ENCODE data around the gene PRR30.

The PRR30 gene

GRCh38 chr2:27100036-27100435, 39.2 kb downstream of the PRR30 start:
- TF ChIP-seq GATA2 (IDR thresholded peaks at IDR 0.05; ENCODE audit: low read depth, low read length) (no peak), GATA3 (IDR thresholded peaks at IDR 0.05; ENCODE audit: low read depth, low read length) (no peak)

- TF ChIP-seq GATA3 (IDR thresholded peaks at IDR 0.05; ENCODE audit: low read depth, low read length): no peak
- no peak for TF ChIP-seq GATA2 (IDR thresholded peaks at IDR 0.05; ENCODE audit: low read depth, low read length)
These were observed 39.8 kb downstream of the PRR30 start for GRCh38 chr2:27099334-27099955.

- no peak for TF ChIP-seq GATA3 (IDR thresholded peaks at IDR 0.05; ENCODE audit: low read depth, low read length)
- TF ChIP-seq GATA2 (IDR thresholded peaks at IDR 0.05; ENCODE audit: low read depth, low read length): no peak
These were observed 41.9 kb downstream of the PRR30 start for GRCh38 chr2:27097341-27097740.

- TF ChIP-seq GATA2 (IDR thresholded peaks at IDR 0.05; ENCODE audit: low read depth, low read length) (no peak), GATA3 (IDR thresholded peaks at IDR 0.05; ENCODE audit: low read depth, low read length) (no peak)
These were observed 42.4 kb downstream of the PRR30 start for GRCh38 chr2:27096748-27097297.

GRCh38 chr2:27095745-27096651, 43.2 kb downstream of the PRR30 start:
- no peak for TF ChIP-seq GATA3 (IDR thresholded peaks at IDR 0.05; ENCODE audit: low read depth, low read length)
- TF ChIP-seq GATA2 (IDR thresholded peaks at IDR 0.05; ENCODE audit: low read depth, low read length): no peak

GRCh38 chr2:27095427-27095744, 43.8 kb downstream of the PRR30 start:
- no peak for TF ChIP-seq GATA3 (IDR thresholded peaks at IDR 0.05; ENCODE audit: low read depth, low read length)
- TF ChIP-seq GATA2 (IDR thresholded peaks at IDR 0.05; ENCODE audit: low read depth, low read length): no peak

- TF ChIP-seq GATA2 (IDR thresholded peaks at IDR 0.05; ENCODE audit: low read depth, low read length): no peak
- TF ChIP-seq GATA3 (IDR thresholded peaks at IDR 0.05; ENCODE audit: low read depth, low read length): no peak
These were observed 44.7 kb downstream of the PRR30 start for GRCh38 chr2:27094353-27094984.

GRCh38 chr2:27093430-27094352, 45.5 kb downstream of the PRR30 start:
- TF ChIP-seq GATA2 (IDR thresholded peaks at IDR 0.05; ENCODE audit: low read depth, low read length) (no peak), GATA3 (IDR thresholded peaks at IDR 0.05; ENCODE audit: low read depth, low read length) (no peak)

- TF ChIP-seq GATA3 (IDR thresholded peaks at IDR 0.05; ENCODE audit: low read depth, low read length): no peak
- no peak for TF ChIP-seq GATA2 (IDR thresholded peaks at IDR 0.05; ENCODE audit: low read depth, low read length)
These were observed 46.3 kb downstream of the PRR30 start for GRCh38 chr2:27092696-27093429.

GRCh38 chr2:27091746-27092695, 47.2 kb downstream of the PRR30 start:
- TF ChIP-seq GATA2 (IDR thresholded peaks at IDR 0.05; ENCODE audit: low read depth, low read length) (no peak), GATA3 (IDR thresholded peaks at IDR 0.05; ENCODE audit: low read depth, low read length) (no peak)

- TF ChIP-seq GATA3 (IDR thresholded peaks at IDR 0.05; ENCODE audit: low read depth, low read length) (no peak), GATA2 (IDR thresholded peaks at IDR 0.05; ENCODE audit: low read depth, low read length) (no peak)
These were observed 49.9 kb downstream of the PRR30 start for GRCh38 chr2:27089111-27089954.
